Neural cell (in vitro differentiated cells): ENCODE measurements around the gene TRMT13. TPM values are rescaled to one million over a fixed set of nuclear protein-coding genes. Genes with fewer than 3 reads are reported as not detected.

Source experiments
- H2AFZ ChIP-seq: fragments of 200-600, 300-800 bp; sonication (generic), shearing (Covaris generic); 2 replicates; pipeline ENCODE4 v1.6.0; 2014; ENCODE audit warnings: low read depth, mild to moderate bottlenecking, antibody characterized with exemption, low read length, moderate library complexity
- H3F3A ChIP-seq: fragments of 200-600 bp; shearing (Covaris generic); 2 replicates; pipeline ENCODE4 v1.6.1; 2016; ENCODE audit warnings: mild to moderate bottlenecking, moderate library complexity, mixed read lengths, antibody characterized with exemption, low read length; ENCODE audit not compliant: insufficient read depth, poor library complexity, severe bottlenecking
- H3K27ac ChIP-seq: fragments of 200-600, 300-800 bp; sonication (generic), shearing (Covaris generic); 2 replicates; pipeline ENCODE4 v1.5.1; 2014; ENCODE audit warnings: mild to moderate bottlenecking, low read length, moderate library complexity
- H3K27me3 ChIP-seq: fragments of 300-800, 200-600 bp; sonication (generic), shearing (Covaris generic); 2 replicates; pipeline ENCODE4 v1.6.0; 2014; ENCODE audit warnings: mild to moderate bottlenecking, low read depth, low read length, moderate library complexity; ENCODE audit not compliant: insufficient read depth
- H3K36me3 ChIP-seq: fragments of 300-800, 200-600 bp; sonication (generic), shearing (Covaris generic); 2 replicates; pipeline ENCODE4 v1.5.1; 2014; ENCODE audit warnings: mild to moderate bottlenecking, antibody characterized with exemption, low read length, moderate library complexity; ENCODE audit not compliant: insufficient read depth
- H3K4me2 ChIP-seq: fragments of 300-800, 200-600 bp; sonication (generic), shearing (Covaris generic); 2 replicates; pipeline ENCODE4 v1.6.0; 2014; ENCODE audit warnings: mild to moderate bottlenecking, low read length
- H3K4me3 ChIP-seq: fragments of 300-800, 200-600 bp; sonication (generic), shearing (Covaris generic); 2 replicates; pipeline ENCODE4 v1.5.1; 2014; ENCODE audit warnings: mild to moderate bottlenecking, low read length, moderate library complexity
- H3K79me2 ChIP-seq: fragments of 200-600 bp; shearing (Covaris generic); replicated peaks from 2 replicates; pipeline ENCODE4 v1.6.0; 2014; ENCODE audit warnings: mild to moderate bottlenecking, low read length, moderate library complexity; ENCODE audit not compliant: insufficient read depth
- H3K9ac ChIP-seq: fragments of 300-800, 200-600 bp; sonication (generic), shearing (Covaris generic); 2 replicates; pipeline ENCODE4 v1.6.1; 2016; ENCODE audit warnings: mild to moderate bottlenecking, low read length, mixed read lengths
- H3K9me2 ChIP-seq: fragments of 200-600 bp; shearing (Covaris generic); 2 replicates; pipeline ENCODE4 v1.6.1; 2016; ENCODE audit warnings: mild to moderate bottlenecking, low read length, mixed read lengths; ENCODE audit not compliant: insufficient read depth
- H3K9me3 ChIP-seq: fragments of 200-600, 300-800 bp; sonication (generic), shearing (Covaris generic); 2 replicates; pipeline ENCODE4 v1.6.1; 2016; ENCODE audit warnings: mild to moderate bottlenecking, mixed run types, low read length, moderate library complexity, mixed read lengths
- H4K20me1 ChIP-seq: fragments of 200-600 bp; shearing (Covaris generic); 2 replicates; pipeline ENCODE4 v1.6.1; 2016; ENCODE audit warnings: mild to moderate bottlenecking, mixed run types; ENCODE audit not compliant: insufficient read depth
- EP300 ChIP-seq: fragments of 450-650 bp; conservative IDR thresholded peaks from 2 replicates; pipeline ENCODE4 v1.6.1; 2014; ENCODE audit warnings: antibody characterized with exemption, mild to moderate bottlenecking, moderate library complexity; ENCODE audit not compliant: poor library complexity, severe bottlenecking
- EZH2 ChIP-seq: fragments of 200-600, 300-800 bp; shearing (Covaris generic), sonication (generic); IDR thresholded peaks from 2 replicates; pipeline ENCODE4 v1.6.1; 2014; ENCODE audit warnings: antibody characterized with exemption, low read length, borderline replicate concordance, mild to moderate bottlenecking; ENCODE audit not compliant: insufficient read depth, poor library complexity, severe bottlenecking
- MXI1 ChIP-seq: fragments of 450-650 bp; conservative IDR thresholded peaks from 2 replicates; pipeline ENCODE4 v1.6.1; 2014; ENCODE audit warnings: antibody characterized with exemption, mild to moderate bottlenecking; ENCODE audit not compliant: poor library complexity, severe bottlenecking
- POLR2AphosphoS5 ChIP-seq: IDR thresholded peaks from 2 replicates; pipeline ENCODE4 v1.6.1; 2012
- RAD21 ChIP-seq: fragments of 450-650 bp; conservative IDR thresholded peaks from 2 replicates; pipeline ENCODE4 v1.6.1; 2014; ENCODE audit warnings: antibody characterized with exemption, mild to moderate bottlenecking, moderate library complexity
- SMC3 ChIP-seq: fragments of 450-650 bp; conservative IDR thresholded peaks from 2 replicates; pipeline ENCODE4 v1.6.1; 2014; ENCODE audit warnings: antibody characterized with exemption, mild to moderate bottlenecking, moderate library complexity; ENCODE audit not compliant: poor library complexity
- TAF1 ChIP-seq: IDR thresholded peaks from 2 replicates; pipeline ENCODE4 v1.6.1; 2012; ENCODE audit warnings: low read depth
- polyA plus RNA-seq: library from polyadenylated mRNA; depleted of rRNA; stranded (reverse); fragments of >200 nt; gene quantifications from 2 replicates; pipeline ENCODE4 v1.2.3, GENCODE V29; 2014
- TF ChIP-seq, protein P1 (sequence below): fragments of 450-650 bp; IDR thresholded peaks from 2 replicates; pipeline ENCODE4 v1.5.1; 2014; ENCODE audit warnings: antibody characterized with exemption, mild to moderate bottlenecking, moderate library complexity; ENCODE audit not compliant: poor library complexity, severe bottlenecking
- TF ChIP-seq, protein P2 (sequence below): IDR thresholded peaks from 2 replicates; pipeline ENCODE4 v1.6.1; 2012; ENCODE audit warnings: borderline replicate concordance

Gene TRMT13
- polyA plus RNA-seq, 1 donor from 2014 or later, result 56.6 TPM

DNA sequence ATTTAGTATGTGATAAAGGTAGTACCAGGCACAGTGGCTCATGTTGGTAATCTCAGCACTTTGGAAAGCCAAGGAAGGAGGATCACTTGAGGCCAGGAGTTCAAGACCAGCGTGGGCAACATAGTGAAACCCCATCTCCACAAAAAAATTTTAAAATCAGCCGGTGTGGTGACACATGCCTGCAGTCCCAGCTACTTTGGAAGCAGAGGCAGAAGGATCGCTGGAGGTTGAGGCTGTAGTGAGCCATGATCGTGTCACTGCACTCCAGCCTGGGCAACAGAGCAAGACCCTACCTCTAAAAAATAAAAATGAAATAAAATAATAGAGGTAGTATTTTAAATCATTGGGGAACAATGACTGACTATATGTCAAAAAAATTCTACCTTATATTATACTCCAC lies 17.4 kb upstream of the TRMT13 start:
- Histone ChIP-seq H3K4me3 (no peak overlapping the region), H3K36me3 (no peaks in the 10 kb centered on the region), H3K27me3 (no peaks in the 10 kb centered on the region), H2AFZ (no peak overlapping the region), H3K9me3 (no peaks in the 10 kb centered on the region), H4K20me1 (no peaks in the 10 kb centered on the region), H3K9ac (no peak overlapping the region), H3K79me2 (no peaks in the 10 kb centered on the region), H3K27ac (no peak overlapping the region), H3K9me2 (no peaks in the 10 kb centered on the region), H3K4me2 (no peak overlapping the region), H3F3A (no peaks in the 10 kb centered on the region)
- TF ChIP-seq SMC3 (no peak), POLR2AphosphoS5 (no peak), EP300 (no peak), TAF1 (no peak), EZH2 (no peak), RAD21 (no peak)
- TF ChIP-seq, protein P1, sequence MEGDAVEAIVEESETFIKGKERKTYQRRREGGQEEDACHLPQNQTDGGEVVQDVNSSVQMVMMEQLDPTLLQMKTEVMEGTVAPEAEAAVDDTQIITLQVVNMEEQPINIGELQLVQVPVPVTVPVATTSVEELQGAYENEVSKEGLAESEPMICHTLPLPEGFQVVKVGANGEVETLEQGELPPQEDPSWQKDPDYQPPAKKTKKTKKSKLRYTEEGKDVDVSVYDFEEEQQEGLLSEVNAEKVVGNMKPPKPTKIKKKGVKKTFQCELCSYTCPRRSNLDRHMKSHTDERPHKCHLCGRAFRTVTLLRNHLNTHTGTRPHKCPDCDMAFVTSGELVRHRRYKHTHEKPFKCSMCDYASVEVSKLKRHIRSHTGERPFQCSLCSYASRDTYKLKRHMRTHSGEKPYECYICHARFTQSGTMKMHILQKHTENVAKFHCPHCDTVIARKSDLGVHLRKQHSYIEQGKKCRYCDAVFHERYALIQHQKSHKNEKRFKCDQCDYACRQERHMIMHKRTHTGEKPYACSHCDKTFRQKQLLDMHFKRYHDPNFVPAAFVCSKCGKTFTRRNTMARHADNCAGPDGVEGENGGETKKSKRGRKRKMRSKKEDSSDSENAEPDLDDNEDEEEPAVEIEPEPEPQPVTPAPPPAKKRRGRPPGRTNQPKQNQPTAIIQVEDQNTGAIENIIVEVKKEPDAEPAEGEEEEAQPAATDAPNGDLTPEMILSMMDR, result no peak
- TF ChIP-seq, protein P2, sequence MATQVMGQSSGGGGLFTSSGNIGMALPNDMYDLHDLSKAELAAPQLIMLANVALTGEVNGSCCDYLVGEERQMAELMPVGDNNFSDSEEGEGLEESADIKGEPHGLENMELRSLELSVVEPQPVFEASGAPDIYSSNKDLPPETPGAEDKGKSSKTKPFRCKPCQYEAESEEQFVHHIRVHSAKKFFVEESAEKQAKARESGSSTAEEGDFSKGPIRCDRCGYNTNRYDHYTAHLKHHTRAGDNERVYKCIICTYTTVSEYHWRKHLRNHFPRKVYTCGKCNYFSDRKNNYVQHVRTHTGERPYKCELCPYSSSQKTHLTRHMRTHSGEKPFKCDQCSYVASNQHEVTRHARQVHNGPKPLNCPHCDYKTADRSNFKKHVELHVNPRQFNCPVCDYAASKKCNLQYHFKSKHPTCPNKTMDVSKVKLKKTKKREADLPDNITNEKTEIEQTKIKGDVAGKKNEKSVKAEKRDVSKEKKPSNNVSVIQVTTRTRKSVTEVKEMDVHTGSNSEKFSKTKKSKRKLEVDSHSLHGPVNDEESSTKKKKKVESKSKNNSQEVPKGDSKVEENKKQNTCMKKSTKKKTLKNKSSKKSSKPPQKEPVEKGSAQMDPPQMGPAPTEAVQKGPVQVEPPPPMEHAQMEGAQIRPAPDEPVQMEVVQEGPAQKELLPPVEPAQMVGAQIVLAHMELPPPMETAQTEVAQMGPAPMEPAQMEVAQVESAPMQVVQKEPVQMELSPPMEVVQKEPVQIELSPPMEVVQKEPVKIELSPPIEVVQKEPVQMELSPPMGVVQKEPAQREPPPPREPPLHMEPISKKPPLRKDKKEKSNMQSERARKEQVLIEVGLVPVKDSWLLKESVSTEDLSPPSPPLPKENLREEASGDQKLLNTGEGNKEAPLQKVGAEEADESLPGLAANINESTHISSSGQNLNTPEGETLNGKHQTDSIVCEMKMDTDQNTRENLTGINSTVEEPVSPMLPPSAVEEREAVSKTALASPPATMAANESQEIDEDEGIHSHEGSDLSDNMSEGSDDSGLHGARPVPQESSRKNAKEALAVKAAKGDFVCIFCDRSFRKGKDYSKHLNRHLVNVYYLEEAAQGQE, result no peak

- H3K9me2 ChIP-seq, result no peaks in the 10 kb centered on the region
- no peaks in the 10 kb centered on the region for H3K79me2 ChIP-seq
- no peaks in the 10 kb centered on the region for H3K36me3 ChIP-seq
- no peak overlapping the region for H2AFZ ChIP-seq
- H3K9ac ChIP-seq, result no peak overlapping the region
- H3K27ac ChIP-seq, result no peak overlapping the region
- H4K20me1 ChIP-seq, result no peaks in the 10 kb centered on the region
- TF ChIP-seq EP300, result no peak
- no peaks in the 10 kb centered on the region for H3K9me3 ChIP-seq
- H3F3A ChIP-seq, result no peaks in the 10 kb centered on the region
- no peak overlapping the region for H3K4me2 ChIP-seq
- no peaks in the 10 kb centered on the region for H3K27me3 ChIP-seq
- H3K4me3 ChIP-seq, result no peak overlapping the region
Observed at GRCh38 chr1:100122177-100122576, 10.8 kb upstream of the TRMT13 start.

DNA sequence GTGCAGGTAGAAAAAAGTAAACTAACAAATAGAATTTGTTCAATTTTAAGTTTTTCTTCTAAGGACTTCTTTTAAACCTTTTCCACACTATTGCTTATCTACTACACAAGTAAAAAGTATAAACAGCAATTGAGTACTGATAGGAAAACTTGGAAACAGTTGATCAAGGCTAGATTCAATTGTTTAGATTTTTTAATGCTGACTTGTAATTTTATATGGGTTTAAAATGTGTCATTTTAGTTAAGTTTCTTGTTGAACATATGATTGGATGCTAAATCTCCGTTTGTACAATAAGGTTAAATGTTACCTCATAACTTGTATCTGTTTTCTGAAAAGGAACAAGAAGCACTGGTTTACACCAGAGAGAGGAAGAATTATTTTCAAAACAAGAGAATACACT lies 5.7 kb upstream of the TRMT13 start:
- H2AFZ ChIP-seq, result no peak overlapping the region
- no peak overlapping the region for H3K4me3 ChIP-seq
- no peaks in the 10 kb centered on the region for H4K20me1 ChIP-seq
- no peak overlapping the region for H3K4me2 ChIP-seq
- no peaks in the 10 kb centered on the region for H3F3A ChIP-seq
- TF ChIP-seq, protein P2, result no peak
- no peak for TF ChIP-seq EZH2
- TF ChIP-seq MXI1, result no peak
- TF ChIP-seq EP300, result no peak
- TF ChIP-seq SMC3, result no peak
- no peak for TF ChIP-seq TAF1
- no peak for TF ChIP-seq POLR2AphosphoS5
- no peak for TF ChIP-seq RAD21
- TF ChIP-seq, protein P1, result no peak
- no peak overlapping the region for H3K27ac ChIP-seq
- no peaks in the 10 kb centered on the region for H3K27me3 ChIP-seq
- no peaks in the 10 kb centered on the region for H3K9me3 ChIP-seq
- peaks cover 16% of the 10 kb centered on the region for H3K79me2 ChIP-seq
- H3K9ac ChIP-seq, result no peak overlapping the region
- H3K36me3 ChIP-seq, result no peaks in the 10 kb centered on the region
- no peaks in the 10 kb centered on the region for H3K9me2 ChIP-seq
